ENCODE data around the gene FBN2.

DNA sequence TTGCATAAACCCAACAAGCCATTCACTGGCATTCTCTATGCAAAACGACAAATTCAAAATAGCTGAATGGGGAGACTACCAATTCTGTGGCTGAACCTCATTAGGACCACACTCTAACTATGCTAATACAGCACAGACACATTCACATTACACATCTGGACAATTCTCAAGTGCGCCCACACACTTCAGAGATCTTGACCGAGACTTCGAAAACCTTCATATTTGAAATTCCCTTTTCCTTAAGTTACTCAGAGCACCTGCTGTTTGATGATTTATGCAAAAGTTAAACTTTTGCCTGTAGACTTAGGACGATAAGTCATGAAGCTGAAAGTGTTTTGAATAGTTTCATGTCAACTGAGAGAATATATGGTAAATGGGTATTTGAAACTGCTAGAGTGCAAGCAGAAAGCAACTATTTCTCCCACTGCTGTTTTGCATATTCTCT is 111.9 kb downstream of the FBN2 start:
- TF ChIP-seq POLR2AphosphoS5 (IDR thresholded peaks at IDR 0.05; ENCODE audit: low read depth, low read length): no peak
- TF ChIP-seq, protein P1, sequence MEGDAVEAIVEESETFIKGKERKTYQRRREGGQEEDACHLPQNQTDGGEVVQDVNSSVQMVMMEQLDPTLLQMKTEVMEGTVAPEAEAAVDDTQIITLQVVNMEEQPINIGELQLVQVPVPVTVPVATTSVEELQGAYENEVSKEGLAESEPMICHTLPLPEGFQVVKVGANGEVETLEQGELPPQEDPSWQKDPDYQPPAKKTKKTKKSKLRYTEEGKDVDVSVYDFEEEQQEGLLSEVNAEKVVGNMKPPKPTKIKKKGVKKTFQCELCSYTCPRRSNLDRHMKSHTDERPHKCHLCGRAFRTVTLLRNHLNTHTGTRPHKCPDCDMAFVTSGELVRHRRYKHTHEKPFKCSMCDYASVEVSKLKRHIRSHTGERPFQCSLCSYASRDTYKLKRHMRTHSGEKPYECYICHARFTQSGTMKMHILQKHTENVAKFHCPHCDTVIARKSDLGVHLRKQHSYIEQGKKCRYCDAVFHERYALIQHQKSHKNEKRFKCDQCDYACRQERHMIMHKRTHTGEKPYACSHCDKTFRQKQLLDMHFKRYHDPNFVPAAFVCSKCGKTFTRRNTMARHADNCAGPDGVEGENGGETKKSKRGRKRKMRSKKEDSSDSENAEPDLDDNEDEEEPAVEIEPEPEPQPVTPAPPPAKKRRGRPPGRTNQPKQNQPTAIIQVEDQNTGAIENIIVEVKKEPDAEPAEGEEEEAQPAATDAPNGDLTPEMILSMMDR (IDR thresholded peaks at IDR 0.05): no peak
- TF ChIP-seq, protein P2, sequence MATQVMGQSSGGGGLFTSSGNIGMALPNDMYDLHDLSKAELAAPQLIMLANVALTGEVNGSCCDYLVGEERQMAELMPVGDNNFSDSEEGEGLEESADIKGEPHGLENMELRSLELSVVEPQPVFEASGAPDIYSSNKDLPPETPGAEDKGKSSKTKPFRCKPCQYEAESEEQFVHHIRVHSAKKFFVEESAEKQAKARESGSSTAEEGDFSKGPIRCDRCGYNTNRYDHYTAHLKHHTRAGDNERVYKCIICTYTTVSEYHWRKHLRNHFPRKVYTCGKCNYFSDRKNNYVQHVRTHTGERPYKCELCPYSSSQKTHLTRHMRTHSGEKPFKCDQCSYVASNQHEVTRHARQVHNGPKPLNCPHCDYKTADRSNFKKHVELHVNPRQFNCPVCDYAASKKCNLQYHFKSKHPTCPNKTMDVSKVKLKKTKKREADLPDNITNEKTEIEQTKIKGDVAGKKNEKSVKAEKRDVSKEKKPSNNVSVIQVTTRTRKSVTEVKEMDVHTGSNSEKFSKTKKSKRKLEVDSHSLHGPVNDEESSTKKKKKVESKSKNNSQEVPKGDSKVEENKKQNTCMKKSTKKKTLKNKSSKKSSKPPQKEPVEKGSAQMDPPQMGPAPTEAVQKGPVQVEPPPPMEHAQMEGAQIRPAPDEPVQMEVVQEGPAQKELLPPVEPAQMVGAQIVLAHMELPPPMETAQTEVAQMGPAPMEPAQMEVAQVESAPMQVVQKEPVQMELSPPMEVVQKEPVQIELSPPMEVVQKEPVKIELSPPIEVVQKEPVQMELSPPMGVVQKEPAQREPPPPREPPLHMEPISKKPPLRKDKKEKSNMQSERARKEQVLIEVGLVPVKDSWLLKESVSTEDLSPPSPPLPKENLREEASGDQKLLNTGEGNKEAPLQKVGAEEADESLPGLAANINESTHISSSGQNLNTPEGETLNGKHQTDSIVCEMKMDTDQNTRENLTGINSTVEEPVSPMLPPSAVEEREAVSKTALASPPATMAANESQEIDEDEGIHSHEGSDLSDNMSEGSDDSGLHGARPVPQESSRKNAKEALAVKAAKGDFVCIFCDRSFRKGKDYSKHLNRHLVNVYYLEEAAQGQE (IDR thresholded peaks at IDR 0.05; ENCODE audit: insufficient read depth in 1 of 2, low read depth in 2 of 2, low read length in 1 of 2): no peak
